SHP77 treated with DMSO at 0.1 percent for 48 hours (cell line): Measurements from ENCODE around the gene OR1D2.
"Not testable (repeated sequence)": the region's sequence is repeated elsewhere in the genome, so short reads cannot be mapped to it uniquely, and the experiment has no call there.

Experiments used
- DNase-seq: peaks from one replicate; lab custom pipeline; 2025; lab: John Stamatoyannopoulos, UW

Gene OR1D2, protein sequence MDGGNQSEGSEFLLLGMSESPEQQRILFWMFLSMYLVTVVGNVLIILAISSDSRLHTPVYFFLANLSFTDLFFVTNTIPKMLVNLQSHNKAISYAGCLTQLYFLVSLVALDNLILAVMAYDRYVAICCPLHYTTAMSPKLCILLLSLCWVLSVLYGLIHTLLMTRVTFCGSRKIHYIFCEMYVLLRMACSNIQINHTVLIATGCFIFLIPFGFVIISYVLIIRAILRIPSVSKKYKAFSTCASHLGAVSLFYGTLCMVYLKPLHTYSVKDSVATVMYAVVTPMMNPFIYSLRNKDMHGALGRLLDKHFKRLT

DNA sequence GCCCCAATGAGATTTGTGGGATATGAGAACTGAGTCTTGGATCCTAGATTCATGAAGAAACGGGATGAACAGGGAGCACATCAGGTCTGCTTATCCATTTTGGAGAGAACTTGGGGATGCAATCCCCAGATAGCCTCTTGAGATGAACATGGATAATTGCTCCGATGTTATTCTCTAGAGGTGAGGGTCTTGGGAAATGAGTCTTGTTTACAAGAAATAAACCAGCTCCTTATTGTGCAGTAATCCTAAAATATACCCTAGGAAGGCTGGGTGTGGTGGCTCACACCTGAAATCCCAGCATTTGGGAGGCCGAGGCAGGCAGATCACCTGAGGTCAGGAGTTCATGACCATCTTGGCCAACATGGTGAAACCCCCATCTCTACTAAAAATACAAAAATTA, at the start of gene OR1D2:
Gene OR1D2, minus strand, starts transcription at position 101 of the 400 bp plus-strand sequence. CDS start 11,426 bp downstream, outside the sequence.
- no peak for DNase-seq

DNA sequence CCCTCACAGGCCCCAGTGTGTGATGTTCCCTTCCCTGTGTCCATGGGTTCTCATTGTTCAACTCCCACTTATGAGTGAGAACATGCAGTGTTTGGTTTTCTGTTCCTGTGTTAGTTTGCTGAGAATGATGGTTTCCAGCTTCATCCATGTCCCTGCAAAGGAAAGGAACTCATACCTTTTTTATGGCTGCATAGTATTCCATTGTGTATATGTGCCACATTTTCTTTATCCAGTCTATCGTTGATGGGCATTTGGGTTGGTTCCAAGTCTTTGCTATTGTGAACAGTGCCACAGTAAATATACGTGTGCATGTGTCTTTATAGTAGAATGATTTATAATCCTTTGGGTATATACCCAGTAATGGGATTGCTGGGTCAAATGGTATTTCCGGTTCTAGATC, 33.3 kb upstream of the OR1D2 start:
- not testable (repeated sequence) for DNase-seq

DNA sequence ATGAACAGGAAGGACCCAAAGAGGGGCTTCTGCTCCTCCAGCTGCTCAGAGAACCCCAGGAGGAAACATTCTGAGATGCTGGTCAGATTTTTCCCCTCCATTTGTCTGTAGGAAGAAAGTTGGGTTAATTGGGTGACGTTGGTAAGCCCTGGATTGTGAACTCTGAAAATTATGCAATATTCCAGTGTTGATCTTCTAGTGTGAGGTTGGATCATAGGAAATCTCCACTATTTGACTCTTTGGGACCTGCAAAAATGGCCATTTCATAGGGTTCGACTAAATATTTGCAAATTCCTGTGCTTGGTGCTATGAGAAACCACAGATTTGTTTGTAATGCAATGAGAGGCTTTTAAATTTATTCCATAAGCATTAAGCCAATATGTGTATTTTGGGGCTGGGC, 23.2 kb upstream of the OR1D2 start, which contains the start of gene OR1G1:
Gene OR1G1, minus strand, starts transcription at position 101 of the 400 bp plus-strand sequence. Its CDS starts 0 bp downstream, at position 101.
- DNase-seq: no peak

DNA sequence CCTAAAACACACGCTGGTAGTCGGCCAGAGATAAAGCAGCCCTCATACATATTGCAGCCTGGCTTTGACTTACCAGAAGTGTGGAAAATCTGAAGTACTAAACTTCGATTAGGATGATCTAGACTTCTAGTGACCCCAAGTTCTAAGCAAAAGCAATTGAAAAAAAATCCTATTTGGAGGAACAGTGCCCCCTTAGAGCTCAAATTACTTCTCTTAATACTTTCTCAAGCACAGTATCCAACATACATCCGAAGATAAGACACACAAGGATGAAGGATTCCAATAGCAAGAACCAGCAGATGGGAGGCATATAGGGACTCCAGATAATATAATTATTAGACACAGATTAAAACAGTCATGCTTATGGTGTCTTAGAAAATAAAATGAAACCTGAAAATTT, 30.4 kb downstream of the OR1D2 start:
- not testable (repeated sequence) for DNase-seq

DNA sequence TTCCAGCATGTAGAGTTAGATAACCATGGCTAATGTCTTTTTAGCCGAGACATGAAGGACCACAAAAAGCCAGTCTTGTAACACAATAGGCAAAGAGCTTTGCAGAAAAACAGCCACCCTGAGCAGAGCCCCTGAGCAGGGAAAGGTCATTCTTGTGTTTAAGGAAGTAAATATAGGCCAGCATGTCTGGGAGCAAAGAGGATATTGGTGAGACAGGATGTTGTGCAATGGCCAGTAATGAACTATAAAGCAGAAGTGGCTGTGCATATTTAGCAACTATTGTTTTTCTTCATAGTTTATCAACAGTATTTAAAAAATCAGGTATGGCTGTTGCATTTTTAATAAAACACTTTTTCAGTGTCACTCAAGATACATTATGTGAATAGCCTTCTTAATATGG, 39.0 kb downstream of the OR1D2 start:
- DNase-seq: not testable (repeated sequence)

DNA sequence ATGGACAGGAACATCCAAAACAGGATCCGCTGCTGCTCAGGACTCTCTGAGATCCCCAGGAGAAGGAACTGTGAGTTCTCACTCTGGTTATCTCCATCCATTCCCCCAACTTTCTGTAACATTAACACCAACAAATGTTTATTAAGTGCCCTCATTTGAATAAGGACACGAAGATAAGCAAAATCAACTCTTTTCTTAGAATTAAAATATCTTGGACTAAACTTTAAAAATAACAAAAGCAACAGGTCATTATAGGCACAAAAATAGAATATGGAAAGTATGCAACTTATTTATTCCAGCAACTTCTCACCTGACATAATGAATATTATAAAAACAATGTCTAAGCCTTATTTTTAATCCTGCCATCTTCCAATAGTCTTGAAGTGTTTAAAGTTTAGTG, 40.7 kb downstream of the OR1D2 start, which contains the start of gene OR1D5:
Gene OR1D5, minus strand, starts transcription at position 101 of the 400 bp plus-strand sequence. Its CDS starts 0 bp downstream, at position 101.
- not testable (repeated sequence) for DNase-seq

DNA sequence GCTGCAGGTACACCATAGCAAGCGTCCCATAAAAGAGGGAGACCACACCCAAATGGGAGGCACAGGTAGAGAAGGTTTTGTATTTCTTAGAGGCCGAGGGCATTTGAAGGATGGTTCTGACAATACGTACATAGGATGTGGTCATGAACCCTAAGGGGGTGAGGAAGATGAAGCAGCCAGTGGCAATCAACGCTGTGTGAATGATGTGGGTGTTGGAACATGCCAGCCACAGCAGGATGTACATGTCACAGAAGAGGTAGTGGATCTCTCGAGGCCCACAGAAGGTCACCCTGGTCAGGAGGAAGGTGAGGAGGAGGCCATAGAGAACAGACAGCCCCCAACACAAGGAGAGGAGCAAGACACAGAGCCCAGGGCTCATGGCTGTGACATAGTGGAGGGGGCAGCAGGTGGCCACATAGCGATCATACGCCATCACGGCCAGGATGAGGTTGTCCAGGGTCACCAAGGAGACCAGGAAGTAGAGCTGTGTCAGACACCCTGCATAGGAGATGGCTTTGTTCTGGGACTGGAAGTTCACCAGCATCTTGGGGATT, 41.3 kb downstream of the OR1D2 start:
- DNase-seq: not testable (repeated sequence)

DNA sequence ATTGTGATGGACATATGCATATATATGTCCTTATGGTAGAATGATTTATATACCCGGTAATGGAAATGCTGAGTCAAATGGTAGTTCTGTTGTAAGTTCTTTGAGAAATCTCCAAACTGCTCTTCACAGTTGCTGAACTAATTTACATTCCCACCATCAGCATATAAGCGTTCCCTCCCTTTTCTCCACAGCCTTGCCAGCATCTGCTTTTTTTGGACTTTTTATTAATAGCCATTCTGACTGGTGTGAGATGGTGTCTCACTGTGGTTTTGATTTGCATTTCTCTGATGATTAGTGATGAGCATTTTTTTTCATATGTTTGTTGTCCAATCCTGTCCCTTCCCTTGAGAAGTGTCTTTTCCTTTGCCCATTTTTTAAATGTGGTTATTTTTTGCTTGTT, 49.4 kb downstream of the OR1D2 start:
- not testable (repeated sequence) for DNase-seq

DNA sequence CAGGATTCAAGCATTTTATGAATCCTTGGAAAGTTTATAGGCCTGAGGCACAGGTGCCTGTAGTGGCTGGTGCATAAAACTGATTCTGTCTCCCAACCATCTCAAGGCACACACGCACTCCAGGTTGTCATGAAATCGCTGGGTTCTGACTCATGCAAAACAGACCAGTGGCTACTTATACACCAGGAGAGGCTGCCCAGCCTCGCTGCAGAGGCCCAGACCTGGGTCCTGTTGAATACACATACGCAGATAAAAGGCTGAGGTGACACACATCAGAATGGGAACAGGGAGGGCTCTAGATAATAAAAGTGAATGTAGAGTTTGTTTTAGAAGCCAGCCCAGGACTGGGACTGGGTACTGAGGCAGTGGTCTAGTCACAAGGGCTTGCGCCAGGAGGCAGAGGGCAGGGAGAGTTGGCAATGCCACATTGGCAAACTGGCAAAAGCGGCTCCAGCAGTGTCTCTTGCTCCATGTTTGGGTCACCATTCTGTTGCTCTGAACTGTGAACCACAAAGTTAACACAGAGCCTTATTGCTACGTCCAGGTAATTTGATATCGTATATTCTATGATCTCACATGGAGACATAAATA, 54.4 kb downstream of the OR1D2 start:
- DNase-seq: peak; percentile 25

DNA sequence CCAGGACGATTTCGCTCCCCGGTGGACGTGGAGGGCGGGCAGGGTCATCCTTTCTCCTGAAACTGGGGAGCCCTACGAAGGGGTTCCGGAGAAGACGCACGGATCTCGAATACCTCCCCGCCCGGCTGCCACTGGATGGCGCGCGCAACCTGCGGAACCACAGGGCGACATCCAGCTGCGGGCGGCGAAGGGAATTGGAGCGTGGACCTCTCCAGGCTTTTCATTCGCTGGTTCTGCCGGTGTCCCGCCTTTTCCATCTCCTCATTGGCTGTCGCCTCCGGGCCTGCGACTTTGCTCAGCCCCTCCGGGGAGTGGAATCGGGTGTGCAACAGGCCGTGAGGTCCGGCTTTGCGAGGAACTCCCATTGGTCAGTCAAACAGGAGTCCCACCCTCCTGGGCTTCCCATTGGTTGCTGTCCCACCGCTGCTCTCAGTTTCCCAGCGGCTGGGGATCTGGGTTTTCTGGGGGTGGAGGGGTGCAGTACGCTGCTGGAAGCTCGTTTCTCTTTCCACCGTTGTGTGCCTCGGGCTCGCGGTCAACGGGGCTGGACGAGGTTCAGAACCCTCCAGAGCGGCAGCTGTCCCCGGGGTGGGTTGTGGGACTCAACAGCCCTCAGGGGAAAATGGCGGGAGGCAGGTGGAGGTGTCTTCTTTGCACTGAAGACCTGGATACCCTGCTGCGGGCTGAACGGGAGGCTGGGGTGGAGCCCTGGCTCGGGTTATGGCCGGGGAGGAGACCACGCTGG, 55.3 kb downstream of the OR1D2 start:
- peak; percentile 99 for DNase-seq

DNA sequence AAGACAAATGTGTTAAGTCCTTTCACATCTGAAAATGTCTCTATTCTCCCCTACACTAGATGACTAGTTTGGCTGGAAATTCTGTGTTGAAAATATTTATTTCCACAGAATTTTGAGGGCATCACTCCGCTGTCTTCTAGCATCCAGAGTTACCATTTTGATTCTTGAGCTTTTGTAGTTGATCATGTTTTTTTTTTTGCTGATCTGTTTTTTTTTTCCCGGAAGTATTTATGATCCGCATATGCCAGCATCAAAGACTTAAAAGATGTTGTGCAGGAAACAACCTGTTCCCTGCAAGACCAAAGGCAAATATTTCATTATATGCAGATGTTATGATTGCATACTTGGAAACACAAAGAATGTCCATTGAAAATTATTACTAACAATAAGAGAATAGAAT, 57.5 kb downstream of the OR1D2 start:
- DNase-seq: no peak

DNA sequence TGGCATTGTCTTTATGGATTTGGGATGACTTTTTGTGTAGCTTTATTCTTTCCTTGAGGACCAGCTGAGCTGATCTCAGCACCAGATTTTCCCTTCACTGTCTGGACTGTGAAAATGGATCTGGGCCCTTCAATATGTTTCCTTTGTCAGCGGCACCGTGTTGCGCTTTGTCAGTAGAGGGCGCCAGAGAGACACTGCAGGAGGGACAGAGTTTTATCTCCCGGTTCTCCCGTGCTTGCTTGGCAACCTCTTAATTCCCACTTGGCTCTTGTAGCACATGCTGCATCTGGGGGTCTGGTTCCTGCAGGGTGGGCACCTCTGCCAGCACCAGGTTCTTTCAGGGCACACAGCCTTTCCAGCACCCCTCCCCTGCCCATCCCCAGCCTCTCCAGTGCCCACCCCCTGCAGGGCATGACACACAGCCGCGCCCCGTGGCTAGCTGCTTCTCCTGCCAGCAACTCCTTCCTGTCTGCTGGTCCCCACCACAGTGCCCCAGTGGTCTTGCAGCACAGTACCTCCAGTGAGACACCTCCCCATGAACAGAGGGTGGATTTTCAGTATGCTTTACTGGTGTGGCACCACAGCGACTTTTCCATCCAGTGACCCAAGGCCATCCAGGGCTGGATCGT, 60.4 kb downstream of the OR1D2 start:
- no peak for DNase-seq

DNA sequence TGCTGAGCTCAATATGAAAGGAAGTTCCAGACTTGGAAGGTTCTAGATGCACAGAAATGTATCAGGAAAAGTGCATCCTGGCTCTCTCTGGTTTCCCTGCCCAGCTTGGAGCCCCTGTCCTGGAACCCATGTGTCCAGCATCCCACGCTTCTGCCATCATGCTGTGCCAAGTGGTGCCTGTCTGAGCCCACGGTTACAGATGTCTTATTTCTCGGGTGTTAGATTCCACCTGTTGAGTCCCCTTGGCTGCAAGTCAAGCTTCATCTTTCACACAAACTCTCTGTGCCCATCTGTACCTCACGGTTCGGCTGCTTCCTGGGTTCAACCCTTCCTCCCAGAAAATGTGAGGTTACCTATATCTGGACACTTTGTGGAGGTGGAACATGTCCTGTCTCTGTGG, 63.3 kb downstream of the OR1D2 start:
- no peak for DNase-seq

DNA sequence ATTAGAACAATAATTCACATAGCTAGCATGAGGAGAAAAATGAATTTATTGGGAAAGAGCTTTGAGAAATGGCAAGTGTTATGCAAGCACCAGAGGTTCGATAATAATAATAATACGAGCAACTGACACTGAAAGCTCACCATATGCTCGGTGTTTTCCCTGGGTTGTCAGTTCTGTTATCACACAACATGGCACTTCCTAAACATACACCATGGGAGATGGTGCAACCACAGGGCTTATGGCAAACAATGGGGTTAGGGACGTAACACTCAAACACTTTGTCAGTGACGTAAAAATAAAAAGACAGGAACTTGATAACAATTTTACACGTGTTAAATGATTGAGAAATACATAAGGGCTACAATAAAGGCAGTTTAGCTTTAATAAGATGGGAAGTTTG, 64.5 kb downstream of the OR1D2 start:
- DNase-seq: no peak

DNA sequence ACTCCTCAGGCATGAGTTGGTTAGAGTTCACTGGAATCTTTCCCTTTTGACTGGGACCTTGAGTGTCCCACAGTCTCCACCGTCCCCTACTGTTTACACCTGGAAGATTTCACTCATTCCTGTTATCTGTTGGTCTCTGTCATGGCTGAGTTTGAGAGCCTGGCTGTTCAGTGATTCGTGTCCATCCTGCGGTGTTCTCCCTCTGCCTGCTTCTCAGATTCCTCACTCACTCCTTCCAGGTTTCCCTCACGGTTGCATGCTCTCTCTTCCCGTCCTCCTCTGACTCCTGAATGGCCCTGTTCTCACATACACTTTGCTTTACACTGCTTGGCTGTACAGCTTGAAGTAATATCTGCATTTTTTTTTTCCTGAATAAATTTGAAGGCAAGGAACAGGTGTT, 65.3 kb downstream of the OR1D2 start:
- no peak for DNase-seq
